UCSD-AML1 (cell line): ENCODE data around the gene ADH1A.
"Not testable (repeated sequence)": the region's sequence is repeated elsewhere in the genome, so short reads cannot be mapped to it uniquely, and the experiment has no call there.

Source experiments
- DNase-seq: peaks from one replicate; lab custom pipeline; 2025; ENCODE audit not compliant: unreplicated experiment; lab: John Stamatoyannopoulos, UW

Gene ADH1A

DNA sequence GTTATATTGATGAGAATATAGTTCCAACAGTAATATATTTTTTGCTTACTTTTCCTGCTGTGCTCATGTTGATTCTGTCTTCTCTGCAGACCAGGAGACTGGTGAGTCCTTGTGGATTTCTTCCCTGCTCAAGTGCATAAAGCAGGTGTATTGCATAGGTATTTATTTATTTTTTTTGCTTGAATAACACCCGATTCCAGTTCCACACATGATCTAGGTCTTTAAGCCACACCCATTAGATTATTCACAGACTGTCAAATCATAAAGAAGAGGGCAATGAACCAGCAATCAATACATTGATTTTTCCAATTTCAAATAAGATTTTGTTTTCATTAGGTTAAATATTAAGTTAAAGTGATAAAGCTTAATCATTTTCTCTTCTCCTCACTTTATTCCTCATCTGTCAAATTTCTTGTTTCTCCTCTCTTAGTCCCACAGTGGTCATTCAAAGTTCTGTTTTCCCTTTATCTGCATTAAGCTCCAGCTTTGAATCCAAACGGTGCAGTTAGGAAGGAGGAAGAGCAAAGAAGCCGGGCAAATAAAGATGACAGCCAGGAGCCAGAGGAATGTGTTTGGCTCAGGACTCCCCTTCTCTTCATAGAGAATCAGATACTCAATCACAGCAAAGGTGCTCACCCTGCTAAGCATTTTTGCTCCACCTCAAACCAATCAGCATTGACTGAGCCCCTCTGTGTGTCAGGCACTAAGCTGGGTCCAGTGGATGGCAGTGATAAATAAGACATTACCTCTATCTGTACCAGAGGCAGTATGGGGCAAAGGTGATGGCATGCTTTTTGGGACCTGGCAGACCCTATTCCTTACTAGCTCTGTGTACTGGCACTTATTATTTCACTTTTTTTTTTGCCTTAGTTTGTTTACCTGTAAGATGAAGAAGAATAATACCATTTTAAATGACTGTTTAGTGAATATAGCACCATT, at the start of gene ADH1A:
ADH1A (minus strand) TSS at position 138 of the 939 bp plus-strand sequence; CDS start at position 67, 71 bp downstream.
- DNase-seq, result no peak

DNA sequence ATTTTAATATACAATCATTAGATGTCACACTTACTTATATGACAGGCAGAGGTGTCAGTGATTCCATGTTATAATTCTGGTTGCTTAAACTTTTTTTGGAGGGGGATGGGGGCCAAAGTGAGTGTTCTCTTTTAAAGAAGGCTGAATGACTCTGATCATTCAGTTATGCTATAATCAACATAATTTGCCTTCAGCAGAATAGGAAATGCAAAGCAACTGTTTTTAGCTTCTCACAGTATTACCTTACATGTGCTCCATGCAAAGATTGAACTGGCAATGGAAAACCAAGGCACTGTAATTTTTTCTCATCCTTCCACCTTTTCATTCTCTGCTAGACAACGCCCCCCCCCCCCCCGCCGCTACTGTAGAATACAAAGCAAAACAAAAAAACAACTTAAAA, 48.4 kb upstream of the ADH1A start:
- DNase-seq, result no peak

DNA sequence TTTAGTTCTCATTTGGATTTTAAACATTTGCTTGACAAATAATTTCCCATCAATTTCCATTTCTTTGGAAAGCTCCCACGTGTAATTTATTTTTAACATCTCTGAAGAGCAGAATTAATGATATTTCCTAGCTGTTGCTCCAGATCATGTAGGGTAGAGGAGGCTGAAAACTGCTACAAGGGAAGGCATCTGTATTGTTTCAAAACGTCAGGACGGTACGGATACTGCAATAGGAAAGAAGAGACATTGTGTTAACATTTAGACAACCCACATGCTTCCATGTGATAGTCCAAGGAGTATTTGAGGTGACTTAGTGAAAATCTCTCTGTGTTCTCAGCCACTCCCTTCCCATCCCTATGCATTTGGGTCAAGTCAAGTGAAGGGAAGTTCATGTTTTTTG, 45.8 kb upstream of the ADH1A start:
- DNase-seq, result no peak

DNA sequence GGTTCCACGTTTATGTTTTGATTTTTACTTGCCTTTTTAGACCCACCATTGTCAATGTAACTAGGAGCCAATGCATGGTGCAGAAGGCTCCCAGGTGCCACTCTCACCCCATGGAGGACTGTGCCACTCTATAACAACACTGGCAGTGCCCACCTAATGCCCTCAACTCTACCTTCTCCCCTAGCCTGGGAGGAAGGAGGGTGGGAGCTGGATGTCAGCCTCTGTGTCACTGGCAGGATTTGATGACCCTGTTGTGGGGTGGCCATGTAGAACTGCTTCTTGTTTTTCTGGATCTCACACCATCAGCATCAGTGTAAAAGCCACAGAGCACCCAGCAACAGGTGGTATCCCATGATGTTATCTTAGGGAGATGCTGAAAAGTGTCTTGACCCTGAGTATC, 44.1 kb upstream of the ADH1A start:
- no peak for DNase-seq

DNA sequence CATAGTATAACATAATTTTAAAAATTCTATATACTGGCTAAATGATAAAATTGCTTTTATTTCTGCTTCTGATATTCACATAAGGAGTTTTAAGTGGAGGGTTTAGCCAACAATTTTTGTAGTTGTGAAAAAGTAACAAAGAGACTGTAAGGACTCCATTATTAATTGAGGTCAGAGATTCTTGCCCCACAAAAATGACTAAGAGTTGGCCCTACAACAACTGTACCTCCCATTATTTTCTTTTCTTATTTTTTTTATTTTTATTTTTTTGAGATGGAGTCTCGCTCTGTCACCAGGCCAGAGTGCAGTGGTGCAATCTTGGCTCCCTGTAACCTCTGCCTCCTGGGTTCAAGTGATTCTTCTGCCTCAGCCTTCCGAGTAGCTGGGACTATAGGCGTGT, 39.9 kb upstream of the ADH1A start:
- DNase-seq, result no peak

DNA sequence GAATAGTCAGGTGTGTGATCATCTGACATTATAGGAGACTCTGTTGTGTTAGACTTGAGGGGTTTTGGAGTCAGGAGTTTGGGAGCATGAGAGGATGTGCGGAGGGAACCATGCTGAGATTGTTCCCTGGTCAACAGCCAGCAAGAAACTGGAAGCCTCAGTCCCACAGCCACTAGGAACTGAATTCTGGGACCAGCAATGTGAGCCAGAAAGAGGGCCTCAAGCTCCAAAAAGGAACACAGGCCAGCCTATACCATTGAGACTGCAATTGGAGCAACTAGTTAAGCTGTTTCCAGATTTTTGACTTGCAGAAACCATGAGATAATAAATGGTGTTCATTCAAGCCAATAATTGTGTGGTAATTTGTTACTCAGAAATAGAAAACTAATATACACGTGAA, 39.1 kb upstream of the ADH1A start:
- no peak for DNase-seq

DNA sequence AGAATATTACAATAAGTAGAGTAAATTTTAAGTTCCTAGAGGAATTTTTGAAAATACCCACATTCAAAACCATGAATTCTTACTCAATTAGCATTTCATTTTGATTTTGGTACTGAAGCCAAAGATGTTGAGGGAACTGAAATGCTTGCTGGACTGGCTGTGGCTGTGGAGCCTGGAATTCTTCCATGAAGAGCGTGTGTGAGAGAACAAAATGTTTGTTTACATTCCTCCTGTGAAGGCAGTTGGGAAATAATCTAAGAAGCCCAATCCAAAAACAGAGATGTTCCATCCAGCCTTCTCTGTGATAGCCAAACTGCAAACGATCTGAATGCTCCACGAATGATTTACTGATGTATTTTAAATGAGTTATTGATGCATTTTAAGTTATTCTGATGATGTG, 34.2 kb upstream of the ADH1A start:
- DNase-seq, result no peak

DNA sequence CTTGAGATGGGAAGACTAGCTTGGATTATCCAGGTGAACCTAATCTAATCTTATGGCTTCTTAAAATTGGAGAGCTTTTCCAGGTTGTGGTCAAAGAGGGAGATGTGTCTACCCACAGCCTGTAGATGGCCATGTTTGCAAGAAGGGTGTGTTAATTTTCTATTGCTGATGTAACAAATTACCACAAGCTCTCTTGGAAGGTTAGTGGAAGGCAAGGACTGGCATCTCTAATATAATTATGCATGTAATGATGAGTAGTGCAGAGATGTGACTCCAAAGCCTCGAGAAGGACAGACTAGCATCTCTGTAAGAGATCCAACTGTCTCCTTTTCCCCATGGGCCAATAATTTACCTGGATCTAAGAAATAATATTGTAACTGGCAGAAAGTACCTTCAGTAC, 33.6 kb upstream of the ADH1A start:
- DNase-seq, result no peak

DNA sequence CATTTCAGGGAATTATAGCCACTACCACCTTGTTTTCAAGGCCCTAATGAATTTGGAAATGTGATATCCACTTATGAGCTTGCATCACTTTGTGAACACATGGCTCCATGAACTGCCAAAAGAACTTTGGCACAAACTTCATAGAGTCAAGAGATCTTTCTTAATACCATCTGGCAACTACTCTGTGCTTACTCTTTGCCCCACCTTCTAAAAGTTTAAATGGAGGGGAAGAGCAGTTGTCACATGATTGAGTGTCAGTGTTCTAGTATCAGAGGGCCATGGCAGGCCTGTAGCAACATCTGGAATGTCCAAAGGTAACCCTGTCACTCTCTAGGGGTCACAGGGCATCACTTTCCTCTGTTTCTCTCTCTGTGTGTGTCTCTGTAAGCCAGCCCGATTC, 33.0 kb upstream of the ADH1A start:
- no peak for DNase-seq

DNA sequence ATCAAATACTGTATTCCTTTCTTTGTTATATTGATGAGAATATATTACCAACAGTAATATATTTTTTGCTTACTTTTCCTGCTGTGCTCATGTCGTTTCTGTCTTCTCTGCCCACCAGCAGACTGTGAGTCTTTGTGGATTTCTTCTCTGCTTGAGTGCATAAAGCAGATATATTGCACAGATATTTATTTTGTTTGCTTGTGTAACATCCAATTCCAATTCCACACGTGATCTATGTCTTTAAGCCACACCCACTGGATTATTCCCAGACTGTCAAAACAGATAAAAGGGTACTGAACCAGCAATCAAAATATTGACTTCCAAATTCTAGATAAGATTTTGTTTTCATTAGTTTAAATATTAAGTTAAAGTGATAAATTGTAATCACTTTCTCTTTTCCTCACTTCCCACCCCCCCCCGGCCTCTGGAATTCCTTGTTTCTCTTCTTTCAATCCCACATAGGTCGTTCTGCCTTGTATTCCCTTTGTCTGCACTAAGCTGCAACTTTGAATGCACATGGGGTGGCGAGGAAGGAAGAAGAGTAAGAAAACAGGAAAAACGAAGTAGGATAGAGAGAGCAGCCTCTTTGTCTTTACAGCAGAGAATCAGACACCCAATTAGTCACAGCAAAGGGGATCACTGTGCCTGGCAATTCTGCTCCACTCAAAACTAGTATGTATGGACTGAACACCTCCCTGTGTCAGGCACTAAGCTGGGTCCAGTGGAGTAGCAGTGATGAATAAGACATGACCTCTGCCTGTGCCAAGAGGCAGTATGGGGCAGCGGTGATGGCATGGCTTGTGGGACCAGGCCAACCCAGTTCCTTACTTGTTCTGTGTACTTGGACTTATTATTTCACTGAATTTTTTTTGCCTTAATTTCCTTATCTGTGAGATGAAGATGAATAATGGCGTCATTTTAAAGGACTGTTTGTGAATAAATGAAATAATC, 30.7 kb upstream of the ADH1A start, which contains the start of gene ADH1B:
ADH1B (minus strand) TSS at position 161 of the 951 bp plus-strand sequence; CDS start at position 91, 70 bp downstream.
- no peak for DNase-seq

DNA sequence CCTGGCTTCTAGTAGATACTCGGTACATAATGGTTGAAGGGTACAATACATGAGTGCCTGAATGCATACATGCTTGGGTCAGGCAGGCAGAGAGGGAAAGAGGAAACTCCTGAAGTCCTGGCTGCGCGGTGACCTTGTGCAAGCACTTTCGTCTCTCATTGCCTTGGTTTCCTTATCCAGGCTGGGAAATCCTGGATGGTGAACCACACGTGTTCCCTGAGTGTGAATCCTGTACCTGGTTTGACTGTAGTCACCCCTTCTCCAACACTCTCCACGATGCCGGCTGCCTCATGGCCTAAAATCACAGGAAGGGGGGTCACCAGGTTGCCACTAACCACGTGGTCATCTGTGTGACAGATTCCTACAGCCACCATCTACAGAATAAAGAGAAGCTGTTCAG, 27.0 kb upstream of the ADH1A start:
- DNase-seq, result not testable (repeated sequence)

DNA sequence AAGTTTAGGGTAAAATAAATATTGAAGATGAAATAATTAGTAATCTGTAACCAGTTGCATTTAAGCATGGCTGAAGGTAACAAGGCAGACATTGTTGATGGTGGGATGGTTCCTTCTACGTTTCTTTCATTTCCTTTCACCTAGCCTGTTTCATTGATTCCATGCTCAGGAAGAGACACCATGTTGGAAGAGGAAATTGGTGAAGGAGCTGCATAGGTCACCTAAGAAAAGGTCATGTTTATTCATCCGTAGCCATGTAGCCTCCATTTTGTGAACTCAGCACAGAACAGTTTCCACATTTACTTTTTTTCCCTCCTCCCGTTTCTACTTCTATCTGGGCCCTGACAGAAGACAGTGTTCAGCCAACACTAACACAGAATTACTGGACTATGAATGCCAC, 26.6 kb upstream of the ADH1A start:
- no peak for DNase-seq

DNA sequence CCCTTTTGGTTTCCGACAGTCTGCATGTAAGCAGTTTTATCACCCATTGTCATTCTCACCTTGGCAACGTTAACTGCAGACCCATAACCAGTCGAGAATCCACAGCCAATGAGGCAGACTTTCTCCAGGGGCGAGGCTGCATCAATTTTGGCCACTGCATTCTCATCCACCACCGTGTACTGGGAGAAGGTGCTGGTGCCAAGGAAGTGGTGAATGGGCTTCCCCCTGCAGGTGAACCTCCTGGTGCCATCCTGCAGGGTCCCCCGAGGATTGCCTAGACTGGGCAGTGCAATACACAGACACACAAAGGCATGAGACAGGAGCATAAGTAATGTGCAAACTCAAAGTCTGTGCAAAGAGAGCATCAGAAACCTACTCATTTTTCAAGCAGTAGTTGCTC, 25.1 kb upstream of the ADH1A start:
- DNase-seq, result no peak

DNA sequence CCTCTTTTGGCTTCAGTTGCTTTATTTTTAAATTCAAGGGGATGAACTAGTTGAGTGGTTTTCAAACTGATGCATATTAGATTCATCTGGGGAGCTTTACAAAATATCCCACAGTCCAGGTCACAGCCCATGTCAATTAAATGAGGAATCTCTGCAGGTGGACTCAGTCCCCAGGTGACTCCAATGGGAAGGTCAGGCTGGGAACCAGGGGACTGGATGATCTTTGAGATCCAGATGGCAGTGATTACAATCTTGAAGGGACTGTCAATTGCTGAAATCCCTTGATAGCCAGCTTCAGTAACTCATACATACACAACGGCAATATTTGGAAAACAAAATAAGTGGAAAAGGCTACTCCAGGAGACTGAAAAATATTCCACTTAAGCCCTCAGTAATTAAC, 23.4 kb upstream of the ADH1A start:
- DNase-seq, result no peak

DNA sequence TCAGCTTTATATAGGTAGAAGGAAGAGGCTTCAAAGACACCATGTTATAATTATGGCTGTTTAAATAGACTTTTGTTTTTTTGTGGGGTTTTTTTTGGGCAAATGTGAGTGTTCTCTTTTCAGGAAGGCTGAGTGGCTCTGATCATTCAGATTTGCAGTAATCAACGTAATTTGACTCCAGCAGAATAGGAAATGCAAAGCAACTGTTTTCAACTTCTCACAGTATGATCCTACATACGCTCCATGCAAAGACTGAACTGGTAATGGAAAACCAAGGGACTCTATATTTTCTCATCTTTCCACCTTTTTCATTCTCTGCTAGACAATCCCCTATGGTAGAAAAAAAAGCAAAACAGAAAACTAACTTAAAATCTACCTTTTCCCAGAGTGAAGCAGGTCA, 19.6 kb upstream of the ADH1A start:
- no peak for DNase-seq

DNA sequence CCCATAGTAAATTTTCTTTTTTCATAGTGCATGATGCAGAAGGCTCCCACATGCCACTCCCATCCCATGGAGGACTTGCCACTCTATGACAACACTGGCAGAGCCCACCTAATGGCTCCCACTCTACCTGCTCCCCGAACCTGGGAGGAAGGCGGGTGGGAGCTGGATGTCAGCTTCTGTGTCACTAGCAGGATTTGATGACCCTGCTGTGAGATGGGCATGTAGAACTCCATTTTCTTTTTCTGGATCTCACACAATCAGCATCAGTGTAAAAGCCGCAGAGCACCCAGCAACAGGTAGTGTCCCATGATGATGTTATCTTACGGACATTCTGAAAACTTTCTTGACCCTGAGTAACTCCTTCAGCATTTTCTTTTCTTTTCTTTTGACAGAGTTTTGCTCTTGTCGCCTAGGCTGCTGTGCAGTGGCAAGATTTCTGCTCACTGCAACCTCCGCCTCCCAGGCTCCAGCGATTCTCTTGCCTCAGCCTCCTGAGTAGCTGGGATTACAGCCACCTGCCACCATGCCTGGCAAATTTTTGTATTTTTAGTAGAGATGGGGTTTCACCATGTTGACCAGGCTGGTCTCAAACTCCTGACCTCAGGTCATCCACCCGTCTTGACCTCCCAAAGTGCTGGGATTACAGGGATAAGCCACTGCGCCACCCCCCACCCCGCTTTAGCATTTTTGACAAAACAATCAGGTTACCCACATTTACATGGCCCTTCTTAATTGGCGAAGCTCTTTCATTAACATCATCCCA, 15.0 kb upstream of the ADH1A start:
- DNase-seq, result no peak

DNA sequence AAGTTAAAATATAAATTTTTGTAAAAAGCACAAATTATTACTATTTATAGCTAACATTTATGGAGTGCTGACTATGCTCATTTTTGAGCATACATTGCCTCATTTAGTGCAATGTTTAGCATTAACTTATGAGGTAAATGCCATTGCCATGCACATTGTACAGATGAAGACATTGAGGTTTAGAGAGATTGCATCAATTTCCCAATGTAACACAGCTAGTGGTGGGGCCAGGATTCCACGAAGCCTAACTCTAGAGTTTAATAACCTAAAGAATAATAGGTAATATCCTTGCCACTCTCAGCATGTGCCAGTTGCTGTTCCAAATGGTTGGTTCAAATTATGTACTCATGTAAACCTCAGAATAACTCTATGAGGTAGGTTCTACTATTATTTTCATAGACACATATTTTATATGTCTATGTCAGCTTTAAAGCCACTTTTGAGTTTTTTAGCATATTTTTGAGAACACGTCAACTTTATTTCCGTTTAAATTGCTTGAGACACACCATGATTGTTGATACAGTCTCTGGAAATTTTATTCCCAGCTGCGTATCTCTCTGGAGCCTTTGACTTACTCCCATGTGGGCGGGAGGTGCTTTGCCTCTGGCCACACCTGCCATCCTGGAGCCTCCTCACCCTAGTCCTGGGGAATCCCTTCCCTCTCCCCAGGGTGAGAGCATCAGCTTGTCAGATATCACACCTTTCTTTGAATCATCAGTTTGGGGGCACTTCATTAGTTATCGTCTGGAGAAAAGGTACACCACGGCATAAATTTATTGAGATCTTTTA, 10.8 kb upstream of the ADH1A start:
- DNase-seq, result no peak

DNA sequence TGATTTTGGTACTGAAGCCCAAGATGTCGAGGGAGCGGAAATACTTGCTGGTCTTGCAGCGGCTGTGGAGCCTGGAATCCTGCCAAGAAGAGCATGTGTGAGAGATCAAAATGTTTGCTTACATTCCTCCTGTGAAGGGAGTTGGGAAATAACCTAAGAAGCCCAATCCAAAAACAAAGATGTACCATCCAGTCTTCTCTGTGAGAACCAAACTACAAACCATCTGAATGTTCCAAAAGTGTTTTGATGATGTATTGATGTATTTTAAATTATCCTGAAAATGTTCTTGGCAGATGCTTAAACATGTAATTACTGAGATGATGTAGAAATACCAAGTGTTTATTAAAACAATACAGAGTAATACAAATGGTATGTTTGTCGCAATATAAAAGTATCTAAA, 10.1 kb upstream of the ADH1A start:
- no peak for DNase-seq

DNA sequence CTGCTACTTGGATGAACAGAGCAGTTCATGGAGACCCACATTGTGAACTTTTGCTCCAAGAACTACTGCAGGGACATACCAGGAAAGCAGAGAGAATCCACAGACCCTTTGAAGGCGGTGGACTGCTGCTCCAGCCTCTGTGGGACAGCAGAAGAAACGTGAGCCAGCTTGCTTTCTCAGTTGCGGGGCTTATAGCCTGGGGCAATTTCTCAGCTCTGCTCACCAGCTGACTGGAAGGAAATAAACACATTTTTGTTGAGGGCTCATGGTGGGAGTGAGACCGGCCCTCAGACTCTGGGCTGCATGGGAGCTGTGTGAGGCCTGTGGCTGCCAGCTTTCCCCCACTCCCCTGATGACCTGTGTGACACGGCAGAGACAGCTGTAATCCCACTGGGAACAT, 2.6 kb upstream of the ADH1A start:
- no peak for DNase-seq

DNA sequence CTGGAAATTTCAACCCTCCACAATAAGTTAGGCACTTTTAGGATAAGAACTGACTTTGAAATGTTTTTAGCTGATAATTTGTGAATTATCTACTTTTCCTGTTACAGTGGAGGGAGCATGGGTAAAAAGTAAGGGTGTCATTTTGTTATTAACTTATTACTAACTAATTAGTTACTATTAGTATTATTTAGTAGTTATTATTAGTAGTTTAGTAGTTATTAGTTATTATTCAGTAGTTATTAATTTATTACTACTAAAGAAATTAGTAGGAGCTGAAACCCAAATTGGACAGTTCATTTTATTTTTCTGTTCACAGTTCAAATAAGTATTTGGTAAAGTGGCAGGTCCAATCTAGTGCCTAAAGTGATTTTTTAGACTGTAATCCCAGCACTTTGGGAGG, 5.4 kb downstream of the ADH1A start:
- no peak for DNase-seq
